H1 (cell line): Measurements from ENCODE around the gene TMEM156. TPM values are rescaled to one million over a fixed set of nuclear protein-coding genes. Genes with fewer than 3 reads are reported as not detected.

Experiments
- CTCF ChIA-PET: fragments of 300-600 bp; sonication (Branson Sonifier 250); formaldehyde crosslinking; loops from one replicate; lab custom pipeline; 2021; ENCODE audit not compliant: partially characterized antibody; lab: Charles Lee
- POLR2A ChIA-PET: fragments of 300-600 bp; sonication (Branson Sonifier 250); formaldehyde crosslinking; loops from one replicate; lab custom pipeline; 2021; ENCODE audit warnings: inconsistent platforms; ENCODE audit not compliant: partially characterized antibody; lab: Charles Lee
- DNase-seq, 2 experiments: peaks; one replicate each; pipeline versions ENCODE4 v3.0.0 to v3.0.0-alpha.2; 2010 to 2022; ENCODE audit warnings: low spot score in 2 of 2, low read depth in 1 of 2, mixed read lengths in 1 of 2
- FAIRE-seq: peaks from 2 replicates; lab custom pipeline; 2011; peaks lifted over from hg19 to GRCh38; lab: Jason Lieb, UNC
- H2AFZ ChIP-seq: 2 replicates; pipeline ENCODE4 v1.8.1; 2012; ENCODE audit warnings: low read length, inconsistent platforms
- H2AK5ac ChIP-seq: 2 replicates; pipeline ENCODE4 v1.6.1; 2013; ENCODE audit warnings: low read depth, low read length
- H2BK120ac ChIP-seq: replicated peaks from 2 replicates; pipeline ENCODE3; 2013; ENCODE audit warnings: low read depth, low read length, inconsistent platforms
- H2BK12ac ChIP-seq: 2 replicates; pipeline ENCODE4 v1.6.1; 2013; ENCODE audit warnings: low read depth, low read length
- H2BK15ac ChIP-seq: 2 replicates; pipeline ENCODE4 v1.6.1; 2013; ENCODE audit warnings: low read length
- H2BK20ac ChIP-seq: 2 replicates; pipeline ENCODE4 v1.6.1; 2013; ENCODE audit warnings: low read length
- H2BK5ac ChIP-seq: 2 replicates; pipeline ENCODE4 v1.6.1; 2013; ENCODE audit warnings: low read depth, low read length
- H3K14ac ChIP-seq: 2 replicates; pipeline ENCODE4 v1.6.1; 2013; ENCODE audit warnings: inconsistent platforms; ENCODE audit not compliant: insufficient read length
- H3K18ac ChIP-seq: 2 replicates; pipeline ENCODE4 v1.6.1; 2013; ENCODE audit warnings: low read length; ENCODE audit errors: extremely low read depth
- H3K23ac ChIP-seq: 2 replicates; pipeline ENCODE4 v1.6.1; 2013; ENCODE audit warnings: inconsistent platforms; ENCODE audit not compliant: insufficient read length
- H3K23me2 ChIP-seq: 2 replicates; pipeline ENCODE4 v1.6.1; 2013; ENCODE audit warnings: low read depth, low read length
- H3K27ac ChIP-seq: 2 replicates; pipeline ENCODE4 v1.6.1; 2011; ENCODE audit warnings: low read depth, low read length, inconsistent platforms
- H3K27me3 ChIP-seq, 4 experiments: replicated peaks in 1 of 4; 1 replicate in 1 of 4; 2 replicates in 3 of 4; pipeline versions ENCODE4 v1.6.1 to v1.8.1; 2011 to 2013; ENCODE audit warnings: low read length in 3 of 4, mild to moderate bottlenecking in 3 of 4, inconsistent platforms in 2 of 4, mixed read lengths in 2 of 4, moderate library complexity in 1 of 4; ENCODE audit not compliant: control insufficient read depth in 3 of 4, insufficient read depth in 3 of 4; ENCODE audit errors: extremely low read depth in 1 of 4
- H3K36me3 ChIP-seq, 4 experiments: 2 replicates each; pipeline versions ENCODE4 v1.6.1 to v1.8.1; 2011 to 2013; ENCODE audit warnings: mild to moderate bottlenecking in 4 of 4, low read length in 3 of 4, moderate library complexity in 2 of 4, control low read depth in 1 of 4, inconsistent platforms in 1 of 4; ENCODE audit not compliant: insufficient read depth in 4 of 4, control insufficient read depth in 2 of 4
- H3K4ac ChIP-seq: replicated peaks from 2 replicates; pipeline ENCODE3; 2013; ENCODE audit warnings: low read length, low read depth, mixed read lengths, inconsistent platforms; ENCODE audit not compliant: insufficient read length
- H3K4me1 ChIP-seq, 4 experiments: replicated peaks in 1 of 4; 1 replicate in 1 of 4; 2 replicates in 3 of 4; pipeline versions ENCODE4 v1.6.1 to v1.8.1; 2011 to 2013; ENCODE audit warnings: low read length in 3 of 4, inconsistent platforms in 2 of 4, mixed read lengths in 1 of 4; ENCODE audit not compliant: insufficient read depth in 4 of 4, control insufficient read depth in 3 of 4
- H3K4me2 ChIP-seq, 2 experiments: 2 replicates each; pipeline versions ENCODE4 v1.6.1 to v1.8.1; 2011 to 2013; ENCODE audit warnings: low read depth in 2 of 2, low read length in 2 of 2, control low read depth in 1 of 2, inconsistent platforms in 1 of 2, mild to moderate bottlenecking in 1 of 2; ENCODE audit not compliant: insufficient read depth in 1 of 2
- H3K4me3 ChIP-seq, 4 experiments: fragments of 200-600, 300-600 bp in 1 of 4; sonication (generic), shearing (Covaris generic), sonication (Bioruptor Twin) in 1 of 4; 2 replicates each; pipeline versions ENCODE4 v1.5.1 to v1.8.1; 2011 to 2016; ENCODE audit warnings: low read length in 4 of 4, low read depth in 3 of 4, control low read depth in 2 of 4, inconsistent platforms in 2 of 4, mild to moderate bottlenecking in 2 of 4, mixed read lengths in 1 of 4, moderate library complexity in 1 of 4; ENCODE audit not compliant: insufficient read depth in 2 of 4; ENCODE audit errors: extremely low read depth in 1 of 4
- H3K56ac ChIP-seq: replicated peaks from 2 replicates; pipeline ENCODE3; 2013; ENCODE audit warnings: low read depth, mild to moderate bottlenecking, mixed read lengths, low read length, inconsistent platforms; ENCODE audit not compliant: insufficient read length
- H3K79me1 ChIP-seq: 2 replicates; pipeline ENCODE4 v1.6.1; 2013; ENCODE audit warnings: low read depth, low read length, control low read depth
- H3K79me2 ChIP-seq, 2 experiments: 2 replicates each; pipeline versions ENCODE4 v1.6.1 to v1.8.1; 2012 to 2013; ENCODE audit warnings: low read length in 2 of 2, mild to moderate bottlenecking in 2 of 2, inconsistent platforms in 1 of 2; ENCODE audit not compliant: insufficient read depth in 2 of 2, control insufficient read depth in 1 of 2
- H3K9ac ChIP-seq, 4 experiments: replicated peaks in 1 of 4; 1 replicate in 1 of 4; 2 replicates in 3 of 4; pipeline versions ENCODE4 v1.6.1 to v1.8.1; 2011 to 2013; ENCODE audit warnings: low read depth in 3 of 4, low read length in 3 of 4, control low read depth in 2 of 4, mild to moderate bottlenecking in 2 of 4, moderate library complexity in 2 of 4, inconsistent platforms in 1 of 4; ENCODE audit errors: extremely low read depth in 1 of 4
- H3K9me3 ChIP-seq, 2 experiments: 2 replicates each; pipeline versions ENCODE4 v1.6.1 to v1.8.1; 2012 to 2013; ENCODE audit warnings: mild to moderate bottlenecking in 2 of 2, moderate library complexity in 2 of 2, control low read depth in 1 of 2, inconsistent platforms in 1 of 2, low read depth in 1 of 2, low read length in 1 of 2, mixed read lengths in 1 of 2; ENCODE audit not compliant: insufficient read depth in 2 of 2
- H4K20me1 ChIP-seq, 2 experiments: replicated peaks in 1 of 2; 2 replicates each; pipeline versions ENCODE3 to v1.8.1; 2011 to 2013; ENCODE audit warnings: inconsistent platforms in 2 of 2, low read length in 2 of 2, mild to moderate bottlenecking in 1 of 2; ENCODE audit not compliant: insufficient read depth in 2 of 2, control insufficient read depth in 1 of 2
- H4K5ac ChIP-seq: 2 replicates; pipeline ENCODE4 v1.6.1; 2013; ENCODE audit warnings: low read length, low read depth, mixed read lengths, inconsistent platforms; ENCODE audit not compliant: insufficient read length
- H4K8ac ChIP-seq: 2 replicates; pipeline ENCODE4 v1.8.0; 2013; ENCODE audit warnings: mild to moderate bottlenecking, moderate library complexity, low read length, inconsistent platforms; ENCODE audit not compliant: insufficient read depth; ENCODE audit errors: extremely low read depth
- H4K91ac ChIP-seq: replicated peaks from 2 replicates; pipeline ENCODE3; 2013; ENCODE audit warnings: low read length, mixed read lengths, inconsistent platforms; ENCODE audit not compliant: insufficient read length
- ASH2L ChIP-seq: fragments of 200-600, 300-600 bp; sonication (generic); IDR thresholded peaks from one replicate; pipeline ENCODE4 v1.7.1; 2017; ENCODE audit warnings: low read length
- BRCA1 ChIP-seq: IDR thresholded peaks from 2 replicates; pipeline ENCODE4 v1.6.1; 2012; ENCODE audit warnings: low read depth, low read length, improper control_type of control experiment
- CREB1 ChIP-seq: IDR thresholded peaks from 2 replicates; pipeline ENCODE4 v1.6.1; 2012; ENCODE audit warnings: inconsistent platforms
- CTBP2 ChIP-seq: IDR thresholded peaks from 2 replicates; pipeline ENCODE4 v1.7.0; 2011; ENCODE audit warnings: borderline replicate concordance, mild to moderate bottlenecking, moderate library complexity, mixed read lengths, low read length; ENCODE audit not compliant: insufficient read depth, insufficient read length
- HDAC6 ChIP-seq: IDR thresholded peaks from one replicate; pipeline ENCODE4 v1.7.1; 2012; ENCODE audit warnings: low read depth, mild to moderate bottlenecking, inconsistent platforms, low read length, moderate library complexity
- NANOG ChIP-seq: IDR thresholded peaks from 2 replicates; pipeline ENCODE4 v1.6.1; 2011; ENCODE audit warnings: low read length, low read depth, mild to moderate bottlenecking, inconsistent platforms; ENCODE audit not compliant: insufficient read depth, poor library complexity, severe bottlenecking
- NRF1 ChIP-seq: IDR thresholded peaks from 2 replicates; pipeline ENCODE4 v1.6.1; 2011; ENCODE audit warnings: mild to moderate bottlenecking, low read depth, low read length, improper control_type of control experiment
- RAD21 ChIP-seq, 2 experiments: IDR thresholded peaks in 1 of 2; conservative IDR thresholded peaks in 1 of 2; 2 replicates each; pipeline ENCODE4 v1.6.1; 2011; ENCODE audit warnings: low read depth in 2 of 2, low read length in 2 of 2, improper control_type of control experiment in 1 of 2, inconsistent platforms in 1 of 2, mild to moderate bottlenecking in 1 of 2, moderate library complexity in 1 of 2
- RXRA ChIP-seq: IDR thresholded peaks from 2 replicates; pipeline ENCODE4 v1.6.1; 2011; ENCODE audit warnings: low read depth, mild to moderate bottlenecking, low read length, moderate library complexity; ENCODE audit not compliant: insufficient read depth
- SP2 ChIP-seq: IDR thresholded peaks from 2 replicates; pipeline ENCODE4 v1.6.1; 2012; ENCODE audit warnings: mild to moderate bottlenecking, low read length, inconsistent platforms
- TAF1 ChIP-seq: IDR thresholded peaks from 2 replicates; pipeline ENCODE4 v1.6.1; 2011; ENCODE audit warnings: mild to moderate bottlenecking, low read depth, low read length
- TCF12 ChIP-seq: IDR thresholded peaks from 2 replicates; pipeline ENCODE4 v1.6.1; 2011; ENCODE audit warnings: low read depth, mild to moderate bottlenecking, low read length
- ZNF274 ChIP-seq: IDR thresholded peaks from 2 replicates; pipeline ENCODE4 v1.7.0; 2012; ENCODE audit warnings: low read length, borderline replicate concordance; ENCODE audit errors: extremely low read depth
- WGBS, 2 experiments: shearing (Covaris generic) in 1 of 2; methylation state at CpG; one replicate each; pipeline versions ENCODE4 v1.1.6 to v1.1.7; 2013 to 2015; ENCODE audit warnings: low lambda C conversion rate in 2 of 2, mixed read lengths in 2 of 2, inconsistent platforms in 1 of 2, low coverage in 1 of 2, missing lambda C conversion rate in 1 of 2; ENCODE audit not compliant: insufficient replicate concordance in 2 of 2, insufficient coverage in 1 of 2, insufficient read length in 1 of 2; ENCODE audit errors: extremely low coverage in 1 of 2, missing lambda C conversion rate in 1 of 2; 5-methylcytosine and 5-hydroxymethylcytosine counted together
- polyA plus RNA-seq, 7 experiments: library from polyadenylated mRNA; depleted of rRNA in 3 of 7; stranded (reverse) in 5 of 7; unstranded in 2 of 7; fragments of >200 nt in 5 of 7; fragments of 200-250 nt in 2 of 7; gene quantifications; 1 replicate in 5 of 7; 2 replicates in 1 of 7; 4 replicates in 1 of 7; pipeline versions ENCODE4 v1.2.1 to v1.2.3, GENCODE V29; 2011 to 2013; ENCODE audit warnings: missing spikeins in 2 of 7, mixed read lengths in 2 of 7
- total RNA-seq: library from RNA; stranded (reverse); fragmentation: NEBNext Ultra II Directional; extraction: Animal tissue kit (Norgen Biotek cat#: 25700); gene quantifications from 2 replicates; pipeline ENCODE4 v1.2.1, GENCODE V29; 2021

Gene TMEM156
- total and polyA plus RNA-seq, 2 of the 8 experiments (the other 6 are each of a cell fraction or from before 2014, with no cell fraction given): not detected

GRCh38 chr4:38958453-38959190 lies 73.6 kb downstream of the TMEM156 start:
- WGBS, 2 experiments: 92% methylated on average over 4 of the region's 4 CpGs; no CpG with 5 or more reads in 1 of the 2 experiments
- Histone ChIP-seq H3K4me1 (no peaks in the 10 kb centered on the region), H3K23ac (no peak overlapping the region), H4K20me1 (no peaks in the 10 kb centered on the region), H2BK15ac (no peak overlapping the region), H3K23me2 (no peaks in the 10 kb centered on the region), H3K27me3 (no peaks in the 10 kb centered on the region; a peak in 1 of 7 replicates), H3K4me3 (no peak overlapping the region), H3K4me2 (no peak overlapping the region), H3K9ac (no peak overlapping the region), H4K5ac (no peak overlapping the region), H4K91ac (no peak overlapping the region), H3K79me2 (no peaks in the 10 kb centered on the region), H4K8ac (no peak overlapping the region), H3K14ac (no peak overlapping the region), H2BK120ac (no peak overlapping the region), H2BK5ac (no peak overlapping the region), H3K4ac (no peak overlapping the region), H3K9me3 (no peaks in the 10 kb centered on the region), H2AFZ (no peak overlapping the region), H3K56ac (no peak overlapping the region), H2AK5ac (no peak overlapping the region), H2BK12ac (no peak overlapping the region), H3K18ac (no peak overlapping the region), H3K27ac (no peak overlapping the region), H2BK20ac (no peak overlapping the region), H3K36me3 (no peaks in the 10 kb centered on the region), H3K79me1 (no peaks in the 10 kb centered on the region)
- FAIRE-seq (no peak), DNase-seq (no peak)
- ChIA-PET CTCF (interaction anchor here (2.6 kb wide), 1 partner anchor 35 kb away, joined by 6 read pairs; no protein-coding TSS in a partner anchor), POLR2A (no interaction called here)
- TF ChIP-seq CTBP2 (no peak), SP2 (no peak), HDAC6 (no peak), ZNF274 (no peak), RAD21 (IDR thresholded peaks at IDR 0.05 in 1 of 2, conservative IDR thresholded peaks at IDR 0.05 in 1 of 2; ENCODE audit: low read depth in 2 of 2, low read length in 2 of 2) (no peak), TAF1 (no peak), NRF1 (no peak), ASH2L (no peak), NANOG (no peak), BRCA1 (no peak), TCF12 (no peak), CREB1 (no peak), RXRA (no peak)
